ENCODE results near the gene SLC4A8. TPM values are rescaled to one million over a fixed set of nuclear protein-coding genes. Genes with fewer than 3 reads are reported as not detected.

SLC4A8 gene
- total RNA-seq, 1 experiment from 2014 or later: 4.2 TPM

- Histone ChIP-seq H3F3A (ENCODE audit: low read length, unreplicated experiment) (no peaks in the 10 kb centered on the region), H4K20me1 (ENCODE audit: low read length) (no peaks in the 10 kb centered on the region), H3K9me2 (replicated peaks; ENCODE audit: low read length) (no peaks in the 10 kb centered on the region), H3K9ac (ENCODE audit: low read length) (peak overlapping the region; percentile 59), H3K9me3 (ENCODE audit: low read length) (no peaks in the 10 kb centered on the region), H3K36me3 (ENCODE audit: low read depth, low read length) (no peaks in the 10 kb centered on the region), H3K4me3 (ENCODE audit: low read length) (no peak overlapping the region), H2AFZ (ENCODE audit: low read length) (no peak overlapping the region; the same call in 1 of the 2 replicates), H3K27me3 (ENCODE audit: low read length) (no peaks in the 10 kb centered on the region), H3K4me2 (ENCODE audit: low read length) (peak overlapping the region; percentile 53), H3K79me2 (ENCODE audit: low read length) (no peaks in the 10 kb centered on the region), H3K27ac (ENCODE audit: low read length) (peak overlapping the region; percentile 84), H3K4me1 (ENCODE audit: insufficient read depth, low read length) (peaks cover 35% of the 10 kb centered on the region)
- intact Hi-C loops (cut with micrococcal nuclease): no loop called here
- CTCF ChIA-PET: no interaction called here
- TF ChIP-seq EZH2phosphoT487 (IDR thresholded peaks at IDR 0.05; ENCODE audit: borderline replicate concordance, low read length): no peak
- TF ChIP-seq EZH2 (IDR thresholded peaks at IDR 0.05; ENCODE audit: low read length, unreplicated experiment): no peak
- no peak for TF ChIP-seq CTCF (conservative IDR thresholded peaks at IDR 0.05; ENCODE audit: low read depth, low read length)
- POLR2A ChIA-PET (ENCODE audit: unreplicated experiment): interaction anchor here (0.6 kb wide), 1 partner anchor 74 kb away, joined by 4 read pairs; no protein-coding TSS in a partner anchor
- ATAC-seq (no peak), DNase-seq (no peak)
- BruUV-seq (replicated peaks): no TSS peak
These were observed 5.1 kb downstream of the SLC4A8 start for GRCh38 chr12:51429700-51430099.

GRCh38 chr12:51430196-51430895, 5.7 kb downstream of the SLC4A8 start:
- POLR2A ChIA-PET (ENCODE audit: unreplicated experiment): no interaction called here
- peak overlapping the region; percentile 59 for H3K9ac ChIP-seq (ENCODE audit: low read length)
- H3F3A ChIP-seq (ENCODE audit: low read length, unreplicated experiment): no peaks in the 10 kb centered on the region
- no peak for TF ChIP-seq EZH2 (IDR thresholded peaks at IDR 0.05; ENCODE audit: low read length, unreplicated experiment)
- TF ChIP-seq EZH2phosphoT487 (IDR thresholded peaks at IDR 0.05; ENCODE audit: borderline replicate concordance, low read length): no peak
- no peak for TF ChIP-seq CTCF (conservative IDR thresholded peaks at IDR 0.05; ENCODE audit: low read depth, low read length)
- intact Hi-C loops (cut with micrococcal nuclease): no loop called here
- peak overlapping the region; percentile 6; the same call in 1 of the 2 replicates for H3K4me3 ChIP-seq (ENCODE audit: low read length)
- H3K9me3 ChIP-seq (ENCODE audit: low read length): no peaks in the 10 kb centered on the region
- ATAC-seq (peak; percentile 86), DNase-seq (peak; percentile 83)
- BruUV-seq (replicated peaks): no TSS peak
- H3K9me2 ChIP-seq (replicated peaks; ENCODE audit: low read length): no peaks in the 10 kb centered on the region
- H2AFZ ChIP-seq (ENCODE audit: low read length): no peak overlapping the region
- peaks cover 33% of the 10 kb centered on the region for H3K4me1 ChIP-seq (ENCODE audit: insufficient read depth, low read length)
- H3K79me2 ChIP-seq (ENCODE audit: low read length): no peaks in the 10 kb centered on the region
- no peaks in the 10 kb centered on the region for H3K27me3 ChIP-seq (ENCODE audit: low read length)
- no peaks in the 10 kb centered on the region for H4K20me1 ChIP-seq (ENCODE audit: low read length)
- H3K4me2 ChIP-seq (ENCODE audit: low read length): peak overlapping the region; percentile 53
- no peaks in the 10 kb centered on the region for H3K36me3 ChIP-seq (ENCODE audit: low read depth, low read length)
- H3K27ac ChIP-seq (ENCODE audit: low read length): peak overlapping the region; percentile 84
- CTCF ChIA-PET: no interaction called here

GRCh38 chr12:51432921-51433320, 8.3 kb downstream of the SLC4A8 start:
- no peak overlapping the region for H3K4me3 ChIP-seq (ENCODE audit: low read length)
- BruUV-seq (replicated peaks): no TSS peak
- H3K9ac ChIP-seq (ENCODE audit: low read length): no peak overlapping the region
- no peaks in the 10 kb centered on the region for H3K79me2 ChIP-seq (ENCODE audit: low read length)
- H3K4me2 ChIP-seq (ENCODE audit: low read length): no peak overlapping the region
- intact Hi-C loops (cut with micrococcal nuclease): no loop called here
- no peaks in the 10 kb centered on the region for H4K20me1 ChIP-seq (ENCODE audit: low read length)
- ATAC-seq (no peak), DNase-seq (no peak)
- H3K9me3 ChIP-seq (ENCODE audit: low read length): no peaks in the 10 kb centered on the region
- ChIA-PET CTCF (interaction anchor here (0.6 kb wide), 1 partner anchor 87 kb away, joined by 4 read pairs; no protein-coding TSS in a partner anchor), POLR2A (ENCODE audit: unreplicated experiment) (interaction anchor here (0.6 kb wide), 2 partner anchors 26 to 90 kb away, joined by 3 read pairs; no protein-coding TSS in a partner anchor)
- no peak overlapping the region for H3K27ac ChIP-seq (ENCODE audit: low read length)
- TF ChIP-seq CTCF (conservative IDR thresholded peaks at IDR 0.05; ENCODE audit: low read depth, low read length): no peak
- TF ChIP-seq EZH2phosphoT487 (IDR thresholded peaks at IDR 0.05; ENCODE audit: borderline replicate concordance, low read length): no peak
- no peak for TF ChIP-seq EZH2 (IDR thresholded peaks at IDR 0.05; ENCODE audit: low read length, unreplicated experiment)
- no peak overlapping the region for H2AFZ ChIP-seq (ENCODE audit: low read length)
- H3K36me3 ChIP-seq (ENCODE audit: low read depth, low read length): no peaks in the 10 kb centered on the region
- no peaks in the 10 kb centered on the region for H3K9me2 ChIP-seq (replicated peaks; ENCODE audit: low read length)
- no peaks in the 10 kb centered on the region for H3F3A ChIP-seq (ENCODE audit: low read length, unreplicated experiment)
- no peaks in the 10 kb centered on the region for H3K27me3 ChIP-seq (ENCODE audit: low read length)
- peaks cover 26% of the 10 kb centered on the region for H3K4me1 ChIP-seq (ENCODE audit: insufficient read depth, low read length)
